DMS114 treated with DMSO at 0.1 percent for 48 hours (cell line): ENCODE results near the gene PAQR6.
"Not testable (repeated sequence)": the region's sequence is repeated elsewhere in the genome, so short reads cannot be mapped to it uniquely, and the experiment has no call there.

Experiments
- DNase-seq: peaks from one replicate; lab custom pipeline; 2025; ENCODE audit not compliant: unreplicated experiment; lab: John Stamatoyannopoulos, UW

The PAQR6 gene

DNA sequence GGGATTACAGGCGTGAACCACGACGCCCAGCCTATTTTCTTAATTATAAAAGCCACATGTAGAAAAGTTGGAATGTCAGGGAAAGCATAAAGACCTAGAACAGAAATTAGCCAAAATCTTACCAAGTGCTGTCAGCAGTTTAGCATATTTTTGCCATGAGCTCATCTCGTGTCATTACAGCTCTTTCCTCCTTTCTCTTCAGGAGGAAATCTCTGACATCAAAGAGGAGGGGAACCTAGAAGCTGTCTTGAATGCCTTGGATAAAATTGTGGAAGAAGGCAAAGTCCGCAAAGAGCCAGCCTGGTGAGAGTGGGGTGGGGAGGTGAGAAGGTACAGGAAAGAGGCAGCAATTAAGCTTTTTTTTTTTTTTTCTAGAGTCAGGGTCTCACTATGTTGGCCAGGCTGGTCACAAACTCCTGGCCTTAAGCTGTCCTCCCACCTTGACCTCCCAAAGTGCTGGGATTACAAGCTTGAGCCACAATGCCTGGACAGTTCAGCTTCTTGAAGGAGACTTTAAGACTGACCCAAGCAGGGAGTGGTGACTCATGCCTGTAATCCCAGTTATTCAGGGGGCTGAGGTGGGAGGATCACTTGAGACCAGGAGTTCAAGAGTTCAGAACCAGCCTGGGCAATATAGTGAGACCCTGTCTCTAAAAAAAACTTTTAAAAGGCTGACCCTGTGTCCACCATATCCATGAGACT, 14.3 kb downstream of the PAQR6 start:
- DNase-seq = no peak

DNA sequence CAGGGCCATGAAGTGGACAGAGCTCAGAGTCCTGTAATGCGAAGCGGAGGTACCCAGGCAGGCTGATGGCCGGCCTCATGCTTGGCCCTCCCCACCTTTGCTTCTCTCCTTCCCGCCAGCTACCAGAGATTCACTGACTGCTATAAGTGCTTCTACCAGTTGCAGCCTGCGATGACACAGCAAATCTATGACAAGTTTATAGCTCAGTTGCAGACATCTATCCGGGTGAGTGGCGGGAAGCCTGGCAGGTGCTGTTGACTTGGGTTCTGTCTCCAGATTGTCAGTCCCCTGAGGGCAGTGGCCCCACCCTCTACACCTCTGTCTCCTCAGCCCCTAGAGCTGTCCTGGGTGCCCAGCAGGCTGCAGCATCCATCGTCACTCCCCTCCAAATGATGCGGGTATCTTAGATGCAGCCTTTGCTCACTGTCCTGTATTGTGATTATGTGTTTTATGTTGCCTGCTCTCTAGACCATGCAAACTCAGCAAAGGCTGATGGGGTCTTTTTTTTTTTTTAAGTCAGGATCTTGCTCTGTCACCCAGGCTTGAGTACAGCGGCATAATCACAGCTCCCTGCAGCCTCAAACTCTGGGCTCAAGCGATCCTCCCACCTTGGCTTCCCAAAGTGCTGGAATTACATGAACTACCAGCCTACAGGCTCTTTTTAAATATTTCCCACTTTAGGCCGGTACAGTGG, 15.5 kb downstream of the PAQR6 start:
- DNase-seq = no peak

DNA sequence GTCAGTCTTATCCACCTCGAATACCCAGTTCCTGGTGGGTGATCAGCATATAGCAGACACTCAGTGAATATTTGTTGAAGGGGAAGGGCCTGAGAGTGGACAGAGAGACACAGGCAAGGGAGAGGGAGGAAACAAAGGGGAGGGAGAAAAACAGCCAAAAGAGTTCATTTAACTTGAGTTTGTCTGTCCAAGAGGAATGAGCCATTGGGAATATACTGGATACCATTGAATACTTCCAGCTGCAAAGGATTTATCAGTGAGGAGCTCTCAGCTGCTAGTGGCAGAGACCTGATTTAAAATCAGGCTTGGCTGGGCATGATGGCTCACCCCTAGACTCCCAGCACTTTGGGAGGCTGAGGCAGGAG, 17.4 kb downstream of the PAQR6 start:
- DNase-seq = no peak

DNA sequence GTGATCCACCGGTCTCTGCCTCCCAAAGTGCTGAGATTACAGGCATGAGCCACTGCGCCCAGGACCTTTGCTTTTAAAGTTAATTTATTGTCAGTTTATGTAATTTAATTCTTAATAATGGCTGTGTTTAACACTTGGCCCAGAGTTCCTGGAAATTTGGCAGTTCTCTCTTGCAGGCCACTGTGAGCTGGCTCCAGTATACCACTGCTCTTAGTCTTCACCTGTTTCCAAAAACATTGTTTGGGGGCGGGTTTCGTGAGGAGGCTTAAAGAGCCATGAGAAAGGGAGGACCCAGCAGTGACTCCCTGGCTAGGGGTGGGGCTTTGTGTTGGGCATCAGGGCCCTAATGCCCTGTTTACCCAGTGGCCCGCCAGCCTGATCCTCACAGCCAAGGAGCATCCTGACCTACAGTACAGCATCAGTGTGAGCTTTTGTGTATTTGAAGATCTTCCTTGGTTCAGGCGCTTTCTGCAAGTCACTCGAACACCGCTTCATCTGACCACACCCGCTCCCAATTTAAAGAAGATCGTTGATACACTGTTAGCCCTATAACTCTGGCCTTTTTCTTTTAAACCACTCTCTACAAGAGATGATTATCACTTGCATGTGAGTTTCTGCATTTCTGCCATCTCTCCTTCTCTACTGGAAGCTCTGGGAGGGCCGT, 17.9 kb downstream of the PAQR6 start:
- DNase-seq = no peak

DNA sequence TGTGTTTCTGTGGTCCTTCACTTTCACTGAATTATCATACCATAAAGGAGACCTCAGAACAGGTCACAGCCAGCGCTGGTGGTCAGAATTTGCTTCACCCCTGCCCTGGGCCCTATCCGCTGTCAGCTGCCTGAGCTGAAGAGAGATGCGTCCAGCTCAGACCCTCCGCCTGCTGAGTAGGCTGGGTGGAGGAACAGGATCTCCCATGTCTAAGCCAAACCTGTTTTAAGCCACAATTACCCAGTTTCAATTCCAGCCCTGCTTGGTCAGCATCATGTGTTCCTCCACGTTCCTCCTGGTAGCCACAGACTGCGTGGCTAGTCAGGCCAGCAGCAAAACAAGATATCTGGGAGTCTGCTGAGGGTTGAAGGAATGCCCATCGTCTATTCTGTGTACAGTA, 19.4 kb downstream of the PAQR6 start:
- no peak for DNase-seq

DNA sequence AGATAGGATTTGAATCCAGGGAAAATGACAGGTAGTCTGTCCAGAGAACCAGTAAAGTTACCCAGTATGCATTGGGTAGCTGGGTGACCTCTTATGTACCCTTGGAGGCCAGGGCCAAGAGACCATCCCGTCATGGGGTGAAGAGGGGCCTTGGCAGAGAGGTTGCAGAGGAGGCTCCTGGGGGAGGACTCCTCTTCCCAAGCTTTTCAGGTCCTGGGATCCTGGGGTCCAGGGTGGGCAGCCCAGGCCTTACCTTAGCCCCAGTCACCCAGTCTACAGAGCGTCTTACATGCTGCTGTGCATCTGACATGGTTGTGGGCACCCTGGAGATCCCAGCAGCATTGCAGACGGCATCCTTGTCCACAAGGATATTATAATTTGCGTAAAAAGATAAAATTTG, 21.1 kb downstream of the PAQR6 start:
- DNase-seq = no peak

DNA sequence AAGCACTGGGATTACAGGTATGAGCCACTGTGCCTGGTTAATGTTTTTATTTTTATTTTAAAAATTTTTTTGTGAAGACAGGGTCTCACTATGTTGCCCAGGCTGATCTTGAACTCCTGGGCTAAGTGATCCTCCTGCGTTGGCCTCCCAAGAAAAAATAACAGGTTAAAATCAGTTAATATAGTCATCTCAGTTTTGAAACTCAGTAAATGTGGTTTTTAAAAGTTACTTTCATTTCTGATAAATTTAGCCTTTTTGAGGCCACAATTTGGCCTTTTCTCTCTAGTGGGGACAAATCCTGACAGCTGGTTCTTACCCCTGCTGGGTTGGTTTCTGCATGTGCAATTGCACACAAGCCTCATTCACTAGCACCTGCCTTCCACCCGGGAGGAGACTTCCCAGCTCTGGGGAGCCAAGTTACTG, 21.7 kb downstream of the PAQR6 start:
- no peak for DNase-seq

DNA sequence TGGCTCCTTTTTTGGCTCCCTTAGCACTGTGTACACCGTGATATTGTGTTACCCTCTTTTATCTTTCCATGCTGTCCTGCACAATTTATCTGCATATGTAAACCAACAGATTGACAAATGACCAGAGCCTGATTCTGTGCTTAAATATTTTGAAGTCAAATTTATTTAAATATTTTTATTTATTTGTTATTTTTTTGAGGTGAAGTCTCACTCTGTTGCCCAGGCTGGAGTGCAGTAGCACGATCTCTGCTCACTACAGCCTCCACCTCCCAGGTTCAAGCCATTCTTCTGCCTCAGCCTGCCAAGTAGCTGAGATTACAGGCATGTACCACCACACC, 22.2 kb downstream of the PAQR6 start:
- no peak for DNase-seq

DNA sequence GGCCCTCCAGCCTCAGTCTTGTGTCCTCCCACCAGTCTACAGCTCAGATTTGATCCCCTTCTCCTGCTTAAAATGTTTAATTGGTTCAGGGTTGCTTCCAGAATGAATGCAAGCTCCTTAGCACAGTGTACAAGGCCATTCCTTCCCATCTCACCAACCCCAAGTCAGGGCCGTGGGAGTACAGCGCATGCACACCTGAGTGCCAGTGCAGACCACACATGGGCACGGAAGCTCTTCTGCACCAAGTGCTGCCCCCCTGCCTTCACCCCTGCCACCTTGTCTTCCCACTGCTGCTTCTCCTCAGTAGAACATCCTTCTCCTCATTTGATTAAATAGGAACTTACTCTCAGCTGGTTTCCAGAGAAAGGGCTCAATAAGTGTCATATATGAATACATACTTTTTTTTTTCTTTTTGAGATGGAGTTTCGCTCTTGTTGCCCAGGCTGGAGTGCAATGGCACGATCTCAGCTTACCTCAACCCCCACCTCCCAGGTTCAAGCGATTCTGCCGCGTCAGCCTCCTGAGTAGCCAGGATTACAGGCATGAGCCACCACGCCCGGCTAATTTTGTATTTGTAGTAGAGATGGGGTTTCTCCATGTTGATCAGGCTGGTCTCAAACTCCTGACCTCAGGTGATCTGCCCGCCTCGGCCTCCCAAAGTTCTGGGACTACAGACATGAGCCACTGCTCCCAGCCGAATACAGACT, 25.7 kb downstream of the PAQR6 start:
- no peak for DNase-seq

DNA sequence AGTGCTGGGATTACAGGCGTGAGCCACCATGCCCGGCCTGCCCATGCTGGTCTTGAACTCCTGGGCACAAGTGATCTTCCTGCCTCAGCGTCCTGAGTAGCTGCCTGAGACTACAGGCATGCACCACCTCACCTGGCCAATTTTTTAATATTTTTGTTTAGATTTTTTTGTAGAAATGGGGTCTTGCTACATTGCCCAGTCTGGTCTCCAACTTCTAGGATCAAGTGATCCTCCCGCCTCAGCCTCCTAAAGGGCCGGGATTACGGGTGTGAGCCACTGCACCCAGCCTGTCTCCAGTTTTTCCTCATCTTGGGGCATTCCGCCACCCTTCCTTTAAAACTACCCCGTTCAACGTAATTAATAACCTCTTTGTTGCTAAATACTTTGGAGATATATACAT, 27.6 kb downstream of the PAQR6 start:
- no peak for DNase-seq

DNA sequence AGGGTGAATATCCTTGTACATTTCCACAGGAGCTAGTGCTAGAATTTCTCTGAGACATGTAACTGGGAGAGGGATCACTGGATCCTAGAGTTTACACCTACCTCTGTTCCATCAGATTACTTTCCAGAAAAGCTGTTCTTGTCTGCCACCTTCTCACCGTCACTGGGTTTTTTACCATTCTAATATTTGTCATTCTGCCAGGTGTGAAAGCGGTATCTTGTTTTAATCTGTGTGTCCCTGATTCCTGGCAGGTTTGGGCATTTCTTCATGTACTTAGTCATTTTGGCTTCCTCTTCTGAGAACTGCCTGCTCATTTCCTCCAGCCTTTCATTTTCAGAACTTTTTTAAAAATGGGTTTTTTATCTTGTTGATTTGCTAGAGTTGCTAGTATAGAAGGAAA, 30.0 kb downstream of the PAQR6 start:
- DNase-seq = no peak

DNA sequence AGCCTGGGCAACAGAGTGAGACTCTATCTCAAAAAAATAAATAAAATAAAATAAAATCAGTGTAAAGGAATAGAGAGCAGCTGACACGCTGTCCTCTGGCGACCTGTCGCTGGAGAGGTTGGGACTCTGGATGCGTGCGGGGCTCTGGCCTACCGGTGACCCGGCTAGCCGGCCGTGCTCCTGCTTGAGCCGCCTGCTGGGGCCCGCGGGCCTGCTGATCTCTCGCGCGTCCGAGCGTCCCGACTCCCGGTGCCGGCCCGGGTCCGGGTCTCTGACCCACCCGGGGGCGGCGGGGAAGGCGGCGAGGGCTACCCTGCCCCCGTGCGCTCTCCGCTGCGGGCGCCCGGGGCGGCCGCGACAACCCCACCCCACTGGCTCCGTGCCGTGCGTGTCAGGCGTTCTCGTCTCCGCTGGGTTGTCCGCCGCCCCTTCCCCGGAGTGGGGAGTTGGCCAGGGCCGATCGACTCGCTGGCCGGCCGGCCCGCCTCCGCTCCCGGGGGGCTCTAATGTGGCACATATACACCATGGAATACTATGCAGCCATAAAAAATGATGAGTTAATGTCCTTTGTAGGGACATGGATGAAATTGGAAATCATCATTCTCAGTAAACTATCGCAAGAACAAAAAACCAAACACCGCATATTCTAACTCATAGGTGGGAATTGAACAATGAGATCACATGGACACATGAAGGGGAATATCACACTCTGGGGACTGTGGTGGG, 31.3 kb downstream of the PAQR6 start:
- not testable (repeated sequence) for DNase-seq

DNA sequence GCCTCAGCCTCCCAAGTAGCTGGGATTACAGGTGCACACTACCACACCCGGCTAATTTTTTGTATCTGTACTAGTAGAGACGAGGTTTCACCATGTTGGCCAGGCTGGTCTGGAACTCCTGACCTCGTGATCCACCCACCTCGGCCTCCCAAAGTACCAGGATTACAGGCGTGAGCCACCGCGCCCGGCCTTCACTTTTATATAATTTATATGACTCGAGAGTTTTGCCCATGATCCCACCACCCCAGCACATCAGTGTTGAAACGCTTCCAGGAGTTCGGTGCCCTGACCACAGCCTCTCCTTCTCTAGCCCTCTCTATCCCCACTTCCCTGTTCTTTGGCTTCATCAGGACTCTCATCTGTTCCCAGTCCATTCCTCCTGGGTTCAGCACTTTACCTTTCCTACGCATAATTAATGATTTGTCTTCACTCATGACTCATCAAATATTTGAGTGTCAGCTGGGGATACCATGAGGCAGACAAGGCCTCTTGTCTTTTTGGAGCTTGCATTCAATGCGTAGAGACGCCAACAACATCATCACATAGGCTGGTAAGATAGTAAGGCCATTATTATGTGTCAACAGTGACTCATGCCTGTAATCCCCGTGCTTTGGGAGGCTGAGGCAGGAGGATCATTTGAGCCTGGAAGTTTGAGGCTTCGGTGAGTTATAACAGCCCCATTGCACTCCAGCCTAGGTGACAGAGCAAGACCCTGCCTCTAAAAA, 33.7 kb downstream of the PAQR6 start:
- no peak for DNase-seq

DNA sequence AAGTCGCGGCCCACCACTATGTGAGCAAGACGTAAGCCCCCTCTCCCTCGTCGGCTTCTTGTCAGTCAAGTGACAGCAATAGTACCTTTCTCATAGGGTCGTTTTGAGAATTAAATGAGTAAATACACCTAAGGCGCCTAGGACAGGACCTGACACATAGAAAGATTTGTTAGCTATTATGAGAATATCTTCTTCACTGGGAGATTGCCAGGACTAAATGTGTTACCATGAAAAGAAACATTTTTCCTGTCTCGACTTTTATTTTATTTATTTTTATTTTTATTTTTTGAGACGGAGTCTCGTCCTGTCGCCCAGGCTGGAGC, 34.3 kb downstream of the PAQR6 start:
- no peak for DNase-seq

DNA sequence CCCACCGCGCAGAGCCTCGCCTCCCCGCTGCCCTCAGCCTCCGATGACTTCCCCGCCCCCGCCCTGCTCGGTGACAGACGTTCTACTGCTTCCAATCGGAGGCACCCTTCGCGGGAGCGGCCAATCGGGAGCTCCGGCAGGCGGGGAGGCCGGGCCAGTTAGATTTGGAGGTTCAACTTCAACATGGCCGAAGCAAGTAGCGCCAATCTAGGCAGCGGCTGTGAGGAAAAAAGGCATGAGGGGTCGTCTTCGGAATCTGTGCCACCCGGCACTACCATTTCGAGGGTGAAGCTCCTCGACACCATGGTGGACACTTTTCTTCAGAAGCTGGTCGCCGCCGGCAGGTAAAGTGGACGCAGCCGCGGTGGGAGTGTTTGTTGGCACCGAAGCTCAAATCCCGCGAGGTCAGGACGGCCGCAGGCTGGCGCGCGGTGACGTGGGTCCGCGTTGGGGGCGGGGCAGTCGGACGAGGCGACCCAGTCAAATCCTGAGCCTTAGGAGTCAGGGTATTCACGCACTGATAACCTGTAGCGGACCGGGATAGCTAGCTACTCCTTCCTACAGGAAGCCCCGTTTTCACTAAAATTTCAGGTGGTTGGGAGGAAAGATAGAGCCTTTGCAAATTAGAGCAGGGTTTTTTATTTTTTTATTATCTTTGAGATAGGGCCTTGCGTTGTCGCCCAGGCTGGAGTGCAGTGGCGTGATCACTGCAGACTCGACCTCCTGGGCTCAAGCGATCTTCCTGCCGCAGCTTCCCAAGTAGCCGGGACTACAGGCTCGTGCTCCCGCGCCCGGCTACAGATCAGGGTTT, 34.8 kb downstream of the PAQR6 start, which contains the start of gene PMF1:
TSS of gene PMF1 (plus strand) at position 175 of the 811 bp plus-strand sequence. CDS start at position 184, 9 bp downstream.
- peak; percentile 98 for DNase-seq

DNA sequence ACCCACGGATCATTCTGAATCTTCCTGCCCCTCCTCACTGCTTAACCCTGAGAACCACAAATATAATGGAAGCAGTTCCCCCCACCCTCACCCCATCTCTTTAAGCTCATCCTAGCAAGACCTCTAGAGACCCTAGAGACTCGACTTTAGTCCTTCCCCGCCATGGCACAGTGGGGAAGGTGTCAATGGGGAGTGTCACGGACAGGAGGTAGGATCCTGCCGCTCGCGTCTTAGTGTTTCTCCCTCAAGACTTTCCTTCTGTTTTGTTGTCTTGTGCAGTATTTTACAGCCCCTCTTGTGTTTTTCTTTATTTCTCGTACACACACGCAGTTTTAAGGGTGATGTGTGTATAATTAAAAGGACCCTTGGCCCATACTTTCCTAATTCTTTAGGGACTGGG, 35.7 kb downstream of the PAQR6 start:
- DNase-seq = no peak

DNA sequence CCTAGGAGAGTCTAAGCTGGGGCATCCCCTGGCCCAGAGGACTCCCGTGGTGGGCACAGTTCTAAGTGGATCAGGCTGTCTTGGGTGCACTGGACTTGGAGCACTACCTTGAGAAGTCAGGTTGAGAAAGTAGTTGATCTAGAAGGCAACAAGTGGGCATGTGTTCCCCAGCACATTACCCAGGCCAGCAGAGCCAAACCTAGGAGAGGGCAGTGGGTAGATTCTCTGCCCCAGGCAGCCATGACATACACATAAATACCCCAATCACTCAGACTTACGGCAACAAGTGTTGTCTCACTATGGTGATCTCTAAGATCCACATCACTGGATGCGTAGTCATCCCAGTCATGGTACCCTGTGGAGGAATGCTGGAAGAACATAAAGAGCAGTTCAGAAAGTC, 36.6 kb downstream of the PAQR6 start:
- DNase-seq = no peak

DNA sequence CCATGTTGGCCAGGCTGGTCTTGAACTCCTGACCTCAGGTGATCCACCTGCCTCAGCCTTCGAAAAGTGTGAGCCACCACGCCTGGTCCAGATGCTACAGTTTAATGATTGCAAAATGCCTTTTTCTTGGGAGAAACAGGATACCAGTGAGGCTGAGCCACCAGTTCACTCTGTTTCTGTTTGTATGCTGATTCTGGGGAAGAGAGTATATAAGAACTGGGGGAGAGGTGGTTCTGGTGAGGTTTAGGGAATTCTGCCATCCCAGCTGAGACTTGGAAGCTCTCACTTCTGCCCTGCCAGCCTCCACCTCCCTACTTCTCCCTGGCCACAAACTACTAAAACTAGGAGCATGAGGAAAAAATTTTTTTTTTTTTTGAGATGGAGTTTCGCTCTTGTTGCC, 43.2 kb downstream of the PAQR6 start:
- no peak for DNase-seq

DNA sequence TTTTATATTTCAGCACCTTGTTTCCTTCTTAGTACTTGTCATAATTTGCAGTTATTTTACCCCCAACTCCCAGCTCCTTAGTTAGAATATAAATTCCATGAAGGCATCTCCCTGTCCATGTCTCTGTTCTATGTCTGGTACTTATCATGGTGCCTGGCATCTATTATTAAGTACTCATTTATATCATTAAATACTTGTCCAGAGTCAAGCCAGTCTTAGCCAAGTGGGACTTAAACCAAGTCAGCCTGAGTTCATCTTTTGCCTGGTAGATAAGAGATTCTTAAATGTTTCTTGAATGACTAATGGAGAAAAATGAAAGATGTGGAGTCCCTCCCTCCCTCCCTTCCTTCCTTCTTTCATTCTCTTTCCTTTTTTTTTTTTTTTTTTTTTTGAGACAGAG, 44.5 kb downstream of the PAQR6 start:
- no peak for DNase-seq

DNA sequence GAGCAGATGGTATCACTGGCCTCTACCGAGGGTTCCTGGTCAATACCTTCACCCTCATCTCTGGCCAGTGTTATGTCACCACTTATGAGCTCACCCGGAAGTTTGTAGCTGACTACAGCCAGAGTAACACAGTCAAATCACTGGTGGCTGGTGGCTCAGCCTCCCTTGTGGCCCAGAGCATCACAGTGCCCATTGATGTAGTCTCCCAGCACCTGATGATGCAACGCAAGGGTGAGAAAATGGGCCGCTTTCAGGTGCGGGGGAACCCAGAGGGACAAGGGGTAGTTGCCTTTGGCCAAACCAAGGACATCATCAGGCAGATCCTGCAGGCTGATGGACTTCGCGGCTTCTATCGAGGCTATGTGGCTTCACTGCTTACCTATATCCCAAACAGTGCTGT, 47.8 kb downstream of the PAQR6 start:
- no peak for DNase-seq
